HepG2 (cell line): ENCODE data around the gene HNRNPH2. TPM values are rescaled to one million over a fixed set of nuclear protein-coding genes. Genes with fewer than 3 reads are reported as not detected.

Experiments
- CCDC6 ChIP-seq: sonication (generic); formaldehyde crosslinking; IDR thresholded peaks from 2 replicates; pipeline ENCODE4 v1.8.1; 2022; ENCODE audit warnings: mild to moderate bottlenecking, missing genetic modification reagents, moderate library complexity
- GATAD1 ChIP-seq: IDR thresholded peaks from 2 replicates; pipeline ENCODE4 v1.6.1; 2016; ENCODE audit warnings: missing genetic modification reagents, missing compliant biosample characterization
- IRF2 ChIP-seq: IDR thresholded peaks from 2 replicates; pipeline ENCODE4 v1.6.1; 2018; ENCODE audit warnings: missing genetic modification reagents, missing compliant biosample characterization
- KMT2A ChIP-seq: sonication (generic); formaldehyde crosslinking; IDR thresholded peaks from 2 replicates; pipeline ENCODE4 v1.4.0; 2020; ENCODE audit warnings: missing genetic modification reagents
- MXD3 ChIP-seq: IDR thresholded peaks from 2 replicates; pipeline ENCODE4 v1.6.1; 2016; ENCODE audit warnings: mild to moderate bottlenecking, missing biosample characterization, missing genetic modification reagents
- MYNN ChIP-seq: sonication (generic); formaldehyde crosslinking; IDR thresholded peaks from 2 replicates; pipeline ENCODE4 v1.4.0; 2020; ENCODE audit warnings: mild to moderate bottlenecking, low read depth, missing genetic modification reagents
- PRMT3 ChIP-seq: sonication (generic); formaldehyde crosslinking; IDR thresholded peaks from 2 replicates; pipeline ENCODE4 v1.8.1; 2022; ENCODE audit warnings: low read depth, mild to moderate bottlenecking, moderate library complexity, missing genetic modification reagents, borderline replicate concordance
- RFX3 ChIP-seq: IDR thresholded peaks from 2 replicates; pipeline ENCODE4 v1.6.1; 2016; ENCODE audit warnings: missing biosample characterization, missing genetic modification reagents
- RFXANK ChIP-seq: IDR thresholded peaks from 2 replicates; pipeline ENCODE4 v1.6.1; 2016
- SCMH1 ChIP-seq: sonication (generic); formaldehyde crosslinking; IDR thresholded peaks from 2 replicates; pipeline ENCODE4 v1.9.0; 2021; ENCODE audit warnings: missing genetic modification reagents, mild to moderate bottlenecking, borderline replicate concordance
- ZFP36L1 ChIP-seq: sonication (generic); formaldehyde crosslinking; IDR thresholded peaks from 2 replicates; pipeline ENCODE4 v1.8.0; 2022; ENCODE audit warnings: mild to moderate bottlenecking, missing genetic modification reagents, moderate library complexity
- ZNF205 ChIP-seq: IDR thresholded peaks from 2 replicates; pipeline ENCODE4 v1.6.1; 2018; ENCODE audit warnings: missing biosample characterization, missing genetic modification reagents
- ZNF530 ChIP-seq: sonication (generic); formaldehyde crosslinking; IDR thresholded peaks from 2 replicates; pipeline ENCODE4 v1.5.0; 2020; ENCODE audit warnings: low read depth, mild to moderate bottlenecking, missing genetic modification reagents
- ZNF605 ChIP-seq: sonication (generic); formaldehyde crosslinking; IDR thresholded peaks from 2 replicates; pipeline ENCODE4 v1.8.0; 2022; ENCODE audit warnings: mild to moderate bottlenecking, missing genetic modification reagents
- ZNF720 ChIP-seq: sonication (generic); formaldehyde crosslinking; IDR thresholded peaks from 2 replicates; pipeline ENCODE4 v1.4.0; 2020; ENCODE audit warnings: missing genetic modification reagents
- ZNF768 ChIP-seq: sonication (generic); formaldehyde crosslinking; IDR thresholded peaks from 2 replicates; pipeline ENCODE4 v1.4.0; 2020; ENCODE audit warnings: missing genetic modification reagents
- polyA plus RNA-seq, 8 experiments: library from polyadenylated mRNA; depleted of rRNA in 3 of 8; stranded (reverse) in 7 of 8; unstranded in 1 of 8; fragments of >200 nt; fragmentation: Illumina TruSeq in 4 of 8; extraction: Trizol in 4 of 8; gene quantifications; 2 replicates each; pipeline versions ENCODE4 v1.2.1 to v1.2.3, GENCODE V29; 2011 to 2016; ENCODE audit warnings: low read depth in 4 of 8, missing spikeins in 1 of 8, mixed read lengths in 1 of 8; ENCODE audit not compliant: insufficient read depth in 1 of 8
- total RNA-seq, 5 experiments: library from RNA; depleted of rRNA; stranded (reverse); fragments of >200 nt; fragmentation: Illumina TruSeq; extraction: Trizol; gene quantifications; 2 replicates each; pipeline ENCODE4 v1.2.3, GENCODE V29; 2016; ENCODE audit warnings: low read depth in 1 of 5
- TF ChIP-seq, protein P1 (sequence below): sonication (generic); formaldehyde crosslinking; conservative IDR thresholded peaks from 2 replicates; pipeline ENCODE4 v1.4.0; 2020; ENCODE audit warnings: missing genetic modification reagents
- TF ChIP-seq, protein P2 (sequence below): sonication (generic); formaldehyde crosslinking; IDR thresholded peaks from 2 replicates; pipeline ENCODE4 v1.9.0; 2022; ENCODE audit warnings: missing genetic modification reagents, mild to moderate bottlenecking, borderline replicate concordance
- TF ChIP-seq, protein P3 (sequence below): sonication (generic); formaldehyde crosslinking; IDR thresholded peaks from 2 replicates; pipeline ENCODE4 v1.5.0; 2020; ENCODE audit warnings: missing genetic modification reagents
- TF ChIP-seq, protein P4 (sequence below): fragments of 450-650 bp; IDR thresholded peaks from 2 replicates; pipeline ENCODE4 v1.6.1; 2016
- TF ChIP-seq, protein P5 (sequence below): sonication (generic); formaldehyde crosslinking; IDR thresholded peaks from 2 replicates; pipeline ENCODE4 v1.4.0; 2020; ENCODE audit warnings: missing genetic modification reagents, mild to moderate bottlenecking, borderline replicate concordance
- TF ChIP-seq, protein P6 (sequence below): IDR thresholded peaks from 2 replicates; pipeline ENCODE4 v1.6.1; 2016

Gene HNRNPH2
- total and polyA plus RNA-seq, 2 of the 13 experiments (the other 11 are each of a cell fraction or from before 2014, with no cell fraction given) = 23.8 to 56.9 TPM

DNA sequence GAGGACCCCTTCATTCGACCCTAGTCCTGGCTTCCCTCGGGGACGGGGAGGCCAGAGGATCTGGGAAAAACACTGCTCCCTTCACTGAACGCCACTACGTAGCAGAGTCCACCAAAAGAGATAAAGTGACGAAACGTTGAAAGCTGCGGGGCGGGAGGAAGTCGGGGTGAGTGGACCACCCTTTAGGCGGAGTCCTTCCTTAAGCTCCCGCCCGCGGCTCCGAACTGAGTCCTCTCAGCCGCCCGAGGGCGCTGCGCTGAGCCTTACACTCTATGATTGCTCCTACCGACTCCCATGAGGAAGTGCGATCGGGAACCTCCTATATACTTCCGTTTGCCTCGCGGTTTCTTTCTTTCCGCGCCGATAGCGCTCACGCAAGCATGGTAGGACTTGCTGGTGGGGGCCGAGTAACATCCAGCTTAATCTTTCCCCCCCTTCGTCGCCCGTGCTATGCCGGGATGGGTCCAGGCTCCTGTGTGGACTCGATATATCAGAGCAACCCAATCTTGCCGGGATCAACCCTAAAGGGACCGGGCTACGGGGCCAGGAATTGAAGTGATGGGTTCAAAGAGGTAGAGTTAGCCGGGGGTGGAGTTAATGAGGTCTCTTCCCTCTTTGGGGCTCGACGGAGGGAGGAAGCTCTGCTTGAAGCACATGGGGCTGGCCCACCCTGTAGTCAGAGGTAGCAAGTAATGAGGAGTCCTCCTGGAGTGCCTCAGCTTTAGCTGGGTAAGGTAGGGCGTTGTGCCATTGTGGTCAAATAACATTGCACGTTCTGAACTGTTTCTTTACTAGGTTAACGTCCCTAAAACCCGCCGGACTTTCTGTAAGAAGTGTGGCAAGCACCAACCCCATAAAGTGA lies 17.1 kb upstream of the HNRNPH2 start, which contains the start of gene RPL36A (continued):
- TF ChIP-seq, protein P1, sequence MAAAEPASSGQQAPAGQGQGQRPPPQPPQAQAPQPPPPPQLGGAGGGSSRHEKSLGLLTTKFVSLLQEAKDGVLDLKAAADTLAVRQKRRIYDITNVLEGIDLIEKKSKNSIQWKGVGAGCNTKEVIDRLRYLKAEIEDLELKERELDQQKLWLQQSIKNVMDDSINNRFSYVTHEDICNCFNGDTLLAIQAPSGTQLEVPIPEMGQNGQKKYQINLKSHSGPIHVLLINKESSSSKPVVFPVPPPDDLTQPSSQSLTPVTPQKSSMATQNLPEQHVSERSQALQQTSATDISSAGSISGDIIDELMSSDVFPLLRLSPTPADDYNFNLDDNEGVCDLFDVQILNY (CRISPR knock-in tag) = no peak
- no peak for TF ChIP-seq CCDC6 (CRISPR knock-in tag)
- TF ChIP-seq, protein P2, sequence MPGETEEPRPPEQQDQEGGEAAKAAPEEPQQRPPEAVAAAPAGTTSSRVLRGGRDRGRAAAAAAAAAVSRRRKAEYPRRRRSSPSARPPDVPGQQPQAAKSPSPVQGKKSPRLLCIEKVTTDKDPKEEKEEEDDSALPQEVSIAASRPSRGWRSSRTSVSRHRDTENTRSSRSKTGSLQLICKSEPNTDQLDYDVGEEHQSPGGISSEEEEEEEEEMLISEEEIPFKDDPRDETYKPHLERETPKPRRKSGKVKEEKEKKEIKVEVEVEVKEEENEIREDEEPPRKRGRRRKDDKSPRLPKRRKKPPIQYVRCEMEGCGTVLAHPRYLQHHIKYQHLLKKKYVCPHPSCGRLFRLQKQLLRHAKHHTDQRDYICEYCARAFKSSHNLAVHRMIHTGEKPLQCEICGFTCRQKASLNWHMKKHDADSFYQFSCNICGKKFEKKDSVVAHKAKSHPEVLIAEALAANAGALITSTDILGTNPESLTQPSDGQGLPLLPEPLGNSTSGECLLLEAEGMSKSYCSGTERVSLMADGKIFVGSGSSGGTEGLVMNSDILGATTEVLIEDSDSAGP (CRISPR knock-in tag) = peak; percentile 55; the same call in 1 of the 2 replicates
- TF ChIP-seq ZNF768 (CRISPR knock-in tag) = no peak
- TF ChIP-seq SCMH1 = no peak
- no peak for TF ChIP-seq ZNF205 (CRISPR knock-in tag)
- TF ChIP-seq RFXANK (CRISPR knock-in tag) = no peak
- TF ChIP-seq, protein P3, sequence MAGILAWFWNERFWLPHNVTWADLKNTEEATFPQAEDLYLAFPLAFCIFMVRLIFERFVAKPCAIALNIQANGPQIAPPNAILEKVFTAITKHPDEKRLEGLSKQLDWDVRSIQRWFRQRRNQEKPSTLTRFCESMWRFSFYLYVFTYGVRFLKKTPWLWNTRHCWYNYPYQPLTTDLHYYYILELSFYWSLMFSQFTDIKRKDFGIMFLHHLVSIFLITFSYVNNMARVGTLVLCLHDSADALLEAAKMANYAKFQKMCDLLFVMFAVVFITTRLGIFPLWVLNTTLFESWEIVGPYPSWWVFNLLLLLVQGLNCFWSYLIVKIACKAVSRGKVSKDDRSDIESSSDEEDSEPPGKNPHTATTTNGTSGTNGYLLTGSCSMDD = no peak
- TF ChIP-seq RFX3 (CRISPR knock-in tag) = no peak
- no peak for TF ChIP-seq ZNF720 (CRISPR knock-in tag)
- TF ChIP-seq, protein P4, sequence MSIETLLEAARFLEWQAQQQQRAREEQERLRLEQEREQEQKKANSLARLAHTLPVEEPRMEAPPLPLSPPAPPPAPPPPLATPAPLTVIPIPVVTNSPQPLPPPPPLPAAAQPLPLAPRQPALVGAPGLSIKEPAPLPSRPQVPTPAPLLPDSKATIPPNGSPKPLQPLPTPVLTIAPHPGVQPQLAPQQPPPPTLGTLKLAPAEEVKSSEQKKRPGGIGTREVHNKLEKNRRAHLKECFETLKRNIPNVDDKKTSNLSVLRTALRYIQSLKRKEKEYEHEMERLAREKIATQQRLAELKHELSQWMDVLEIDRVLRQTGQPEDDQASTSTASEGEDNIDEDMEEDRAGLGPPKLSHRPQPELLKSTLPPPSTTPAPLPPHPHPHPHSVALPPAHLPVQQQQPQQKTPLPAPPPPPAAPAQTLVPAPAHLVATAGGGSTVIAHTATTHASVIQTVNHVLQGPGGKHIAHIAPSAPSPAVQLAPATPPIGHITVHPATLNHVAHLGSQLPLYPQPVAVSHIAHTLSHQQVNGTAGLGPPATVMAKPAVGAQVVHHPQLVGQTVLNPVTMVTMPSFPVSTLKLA = no peak
- TF ChIP-seq ZFP36L1 = no peak
- peak; percentile 69; the same call in 1 of the 2 replicates for TF ChIP-seq ZNF605 (CRISPR knock-in tag)
- no peak for TF ChIP-seq ZNF530 (CRISPR knock-in tag)
- peak; percentile 83 for TF ChIP-seq GATAD1 (CRISPR knock-in tag)
- TF ChIP-seq, protein P5, sequence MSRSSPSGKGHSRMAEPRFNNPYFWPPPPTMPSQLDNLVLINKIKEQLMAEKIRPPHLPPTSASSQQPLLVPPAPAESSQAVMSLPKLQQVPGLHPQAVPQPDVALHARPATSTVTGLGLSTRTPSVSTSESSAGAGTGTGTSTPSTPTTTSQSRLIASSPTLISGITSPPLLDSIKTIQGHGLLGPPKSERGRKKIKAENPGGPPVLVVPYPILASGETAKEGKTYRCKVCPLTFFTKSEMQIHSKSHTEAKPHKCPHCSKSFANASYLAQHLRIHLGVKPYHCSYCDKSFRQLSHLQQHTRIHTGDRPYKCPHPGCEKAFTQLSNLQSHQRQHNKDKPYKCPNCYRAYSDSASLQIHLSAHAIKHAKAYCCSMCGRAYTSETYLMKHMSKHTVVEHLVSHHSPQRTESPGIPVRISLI = no peak
- TF ChIP-seq PRMT3 (CRISPR knock-in tag) = no peak
- TF ChIP-seq MYNN (CRISPR knock-in tag) = no peak
- TF ChIP-seq MXD3 = no peak
- 0 out of 2 replicates have a peak, but pooled peaks have one; percentile 26 for TF ChIP-seq KMT2A
- 0 out of 2 replicates have a peak, but pooled peaks have one; percentile 36 for TF ChIP-seq IRF2 (CRISPR knock-in tag)
- TF ChIP-seq, protein P6, sequence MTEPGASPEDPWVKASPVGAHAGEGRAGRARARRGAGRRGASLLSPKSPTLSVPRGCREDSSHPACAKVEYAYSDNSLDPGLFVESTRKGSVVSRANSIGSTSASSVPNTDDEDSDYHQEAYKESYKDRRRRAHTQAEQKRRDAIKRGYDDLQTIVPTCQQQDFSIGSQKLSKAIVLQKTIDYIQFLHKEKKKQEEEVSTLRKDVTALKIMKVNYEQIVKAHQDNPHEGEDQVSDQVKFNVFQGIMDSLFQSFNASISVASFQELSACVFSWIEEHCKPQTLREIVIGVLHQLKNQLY = no peak
